HUES6 (cell line): ENCODE data around the gene TRIM4.

Source experiments
- H3K27ac ChIP-seq: 2 replicates; pipeline ENCODE4 v1.7.0; 2013; ENCODE audit warnings: low read depth, mild to moderate bottlenecking, low read length, inconsistent platforms
- H3K27me3 ChIP-seq: 2 replicates; pipeline ENCODE4 v1.6.1; 2013; ENCODE audit warnings: low read length; ENCODE audit not compliant: control insufficient read depth, insufficient read depth
- H3K36me3 ChIP-seq: 2 replicates; pipeline ENCODE4 v1.6.1; 2013; ENCODE audit warnings: low read length; ENCODE audit not compliant: control insufficient read depth, insufficient read depth
- H3K4me1 ChIP-seq: 2 replicates; pipeline ENCODE4 v1.6.1; 2013; ENCODE audit warnings: low read length; ENCODE audit not compliant: control insufficient read depth, insufficient read depth
- H3K4me3 ChIP-seq: 2 replicates; pipeline ENCODE4 v1.5.1; 2013; ENCODE audit warnings: low read depth, low read length
- H3K9ac ChIP-seq: one replicate; pipeline ENCODE4 v1.6.1; 2013; ENCODE audit warnings: mild to moderate bottlenecking, low read length
- H3K9me3 ChIP-seq: 2 replicates; pipeline ENCODE4 v1.6.1; 2013; ENCODE audit warnings: low read depth, low read length; ENCODE audit not compliant: control insufficient read depth, insufficient read depth

TRIM4 gene

DNA sequence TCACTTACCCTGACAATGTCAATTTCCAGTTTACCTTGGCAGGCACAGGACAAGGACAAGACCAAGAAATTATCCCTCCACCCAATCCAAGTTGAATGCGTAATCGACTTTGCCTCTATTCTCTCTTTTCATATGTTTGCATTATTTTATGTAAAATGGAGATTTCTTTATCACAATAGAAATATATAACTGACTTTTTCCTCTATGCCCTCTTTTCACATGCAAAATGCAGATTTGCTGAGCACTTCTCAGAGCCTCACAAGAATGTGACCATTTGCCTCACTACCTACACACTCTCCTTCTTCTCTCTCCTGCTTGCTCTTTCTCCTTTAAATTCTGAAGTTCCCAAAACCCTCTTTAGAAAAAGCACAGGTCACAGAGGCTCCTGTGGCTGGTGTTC, 76.4 kb downstream of the TRIM4 start:
- Histone ChIP-seq H3K36me3 (no peaks in the 10 kb centered on the region), H3K27me3 (no peaks in the 10 kb centered on the region), H3K27ac (no peak overlapping the region), H3K4me3 (no peak overlapping the region), H3K9me3 (no peaks in the 10 kb centered on the region), H3K9ac (no peak overlapping the region), H3K4me1 (peaks cover 43% of the 10 kb centered on the region)
